GM23338 (cell line): ENCODE results near the gene ESRRB. TPM values are rescaled to one million over a fixed set of nuclear protein-coding genes. Genes with fewer than 3 reads are reported as not detected.

Experiments used
- ATAC-seq: fragments of 200-7000 bp; cut with Tn5 transposase; 3 replicates; pipeline ENCODE4 v1.9.1; 2020
- DNase-seq: peaks from one replicate; pipeline ENCODE4 v3.0.0-alpha.2; 2015; ENCODE audit warnings: low spot score
- H2AFZ ChIP-seq: fragments of 200-600 bp; sonication (generic); 2 replicates; pipeline ENCODE4 v1.8.0; 2016; ENCODE audit warnings: antibody characterized with exemption, mild to moderate bottlenecking, moderate library complexity
- H3F3A ChIP-seq: fragments of 200-600 bp; sonication (generic); replicated peaks from 2 replicates; pipeline ENCODE4 v1.8.0; 2017; ENCODE audit warnings: antibody characterized with exemption, mixed run types, low read depth
- H3K27ac ChIP-seq: fragments of 200-600 bp; sonication (generic); 2 replicates; pipeline ENCODE4 v1.6.1; 2016; ENCODE audit warnings: low read depth
- H3K27me3 ChIP-seq: fragments of 200-600 bp; sonication (generic); 2 replicates; pipeline ENCODE4 v1.8.0; 2016; ENCODE audit warnings: mild to moderate bottlenecking, mixed run types, moderate library complexity; ENCODE audit not compliant: insufficient read depth
- H3K36me3 ChIP-seq: fragments of 200-600 bp; sonication (generic); 2 replicates; pipeline ENCODE4 v1.8.0; 2016; ENCODE audit warnings: mild to moderate bottlenecking; ENCODE audit not compliant: insufficient read depth
- H3K4me1 ChIP-seq: fragments of 200-600 bp; sonication (generic); 2 replicates; pipeline ENCODE4 v1.8.0; 2016; ENCODE audit warnings: mild to moderate bottlenecking, moderate library complexity; ENCODE audit not compliant: insufficient read depth
- H3K4me2 ChIP-seq: fragments of 200-600 bp; sonication (generic); 2 replicates; pipeline ENCODE4 v1.7.1; 2017; ENCODE audit warnings: mixed run types
- H3K4me3 ChIP-seq: fragments of 200-600 bp; sonication (generic); 2 replicates; pipeline ENCODE4 v1.6.1; 2016; ENCODE audit warnings: mixed run types
- H3K79me2 ChIP-seq: fragments of 200-600 bp; sonication (generic); replicated peaks from 2 replicates; pipeline ENCODE4 v1.8.0; 2017; ENCODE audit warnings: mild to moderate bottlenecking; ENCODE audit not compliant: insufficient read depth
- H3K9me2 ChIP-seq: fragments of 200-600 bp; sonication (generic); 2 replicates; pipeline ENCODE4 v1.8.0; 2017; ENCODE audit not compliant: insufficient read depth
- H4K20me1 ChIP-seq: fragments of 200-600 bp; sonication (generic); replicated peaks from 2 replicates; pipeline ENCODE4 v1.8.0; 2017; ENCODE audit warnings: mild to moderate bottlenecking; ENCODE audit not compliant: insufficient read depth
- H3K27ac Mint-ChIP-seq: 2 replicates; pipeline ENCODE4 v1.8.0; 2020; ENCODE audit warnings: inconsistent platforms, mild to moderate bottlenecking, moderate library complexity, mixed read lengths
- H3K27me3 Mint-ChIP-seq: 3 replicates; pipeline ENCODE4 v1.8.0; 2022; ENCODE audit warnings: low read depth, mild to moderate bottlenecking, moderate library complexity, mixed read lengths, inconsistent platforms; ENCODE audit not compliant: insufficient read depth, poor library complexity
- H3K36me3 Mint-ChIP-seq: 3 replicates; pipeline ENCODE4 v1.8.0; 2021; ENCODE audit warnings: low read depth, mild to moderate bottlenecking, inconsistent platforms, moderate library complexity, mixed read lengths
- H3K4me1 Mint-ChIP-seq: 3 replicates; pipeline ENCODE4 v1.8.0; 2020; ENCODE audit warnings: mild to moderate bottlenecking, inconsistent platforms, mixed read lengths
- H3K4me3 Mint-ChIP-seq: 3 replicates; pipeline ENCODE4 v1.8.0; 2021; ENCODE audit warnings: moderate library complexity, mild to moderate bottlenecking, inconsistent platforms, mixed read lengths
- H3K9me3 Mint-ChIP-seq: 3 replicates; pipeline ENCODE4 v1.8.0; 2020; ENCODE audit warnings: moderate library complexity, mild to moderate bottlenecking, inconsistent platforms, mixed read lengths
- CREB1 ChIP-seq: fragments of 250-450 bp; sonication (Bioruptor Pico); IDR thresholded peaks from 2 replicates; pipeline ENCODE4 v1.5.0; 2020; ENCODE audit warnings: low read depth, mild to moderate bottlenecking, moderate library complexity
- CTCF ChIP-seq, 2 experiments: fragments of 200-600 bp in 1 of 2; sonication (generic) in 1 of 2; conservative IDR thresholded peaks; 2 replicates each; pipeline versions ENCODE4 v1.5.1 to v1.6.1; 2016 to 2017; ENCODE audit warnings: antibody characterized with exemption in 2 of 2, low read depth in 2 of 2, mild to moderate bottlenecking in 2 of 2, moderate library complexity in 1 of 2
- ETS1 ChIP-seq: IDR thresholded peaks from 2 replicates; pipeline ENCODE4 v1.6.1; 2016; ENCODE audit warnings: antibody characterized with exemption
- EZH2 ChIP-seq: fragments of 200-600 bp; sonication (generic); IDR thresholded peaks from one replicate; pipeline ENCODE4 v1.8.0; 2017; ENCODE audit warnings: antibody characterized with exemption, mild to moderate bottlenecking, low read depth; ENCODE audit not compliant: unreplicated experiment
- EZH2phosphoT487 ChIP-seq: fragments of 200-600 bp; sonication (generic); IDR thresholded peaks from one replicate; pipeline ENCODE4 v1.8.1; 2018; ENCODE audit warnings: antibody characterized with exemption; ENCODE audit not compliant: unreplicated experiment
- NANOG ChIP-seq: IDR thresholded peaks from 2 replicates; pipeline ENCODE4 v1.6.1; 2016; ENCODE audit warnings: antibody characterized with exemption, borderline replicate concordance
- POLR2AphosphoS5 ChIP-seq: IDR thresholded peaks from 2 replicates; pipeline ENCODE4 v1.6.1; 2016; ENCODE audit warnings: antibody characterized with exemption, low read depth
- REST ChIP-seq: IDR thresholded peaks from one replicate; pipeline ENCODE4 v1.6.1; 2018; ENCODE audit warnings: antibody characterized with exemption; ENCODE audit not compliant: unreplicated experiment
- STAT1 ChIP-seq: IDR thresholded peaks from one replicate; pipeline ENCODE4 v1.6.1; 2016; ENCODE audit warnings: antibody characterized with exemption; ENCODE audit not compliant: unreplicated experiment
- ZNF114 ChIP-seq: fragments of 250-450 bp; sonication (Bioruptor Pico); IDR thresholded peaks from 2 replicates; pipeline ENCODE4 v1.5.0; 2020; ENCODE audit warnings: mild to moderate bottlenecking, moderate library complexity
- ZNF331 ChIP-seq: fragments of 250-450 bp; sonication (Bioruptor Pico); IDR thresholded peaks from 2 replicates; pipeline ENCODE4 v1.5.0; 2020; ENCODE audit warnings: low read depth, mild to moderate bottlenecking, moderate library complexity
- polyA plus RNA-seq: library from polyadenylated mRNA; unstranded; fragments of >200 nt; fragmentation: Nextera tagmentation; extraction: Ambion mirVana; gene quantifications from 2 replicates; pipeline ENCODE4 v1.2.1, GENCODE V29; 2016
- total RNA-seq: library from RNA; depleted of rRNA; stranded (reverse); fragments of >200 nt; shearing (Covaris generic); gene quantifications from 2 replicates; pipeline ENCODE4 v1.2.3, GENCODE V29; 2014

The ESRRB gene
- total and polyA plus RNA-seq, 2 experiments from 2014 or later = 0.31 to 0.52 TPM

GRCh38 chr14:76446486-76446885 lies 70.5 kb downstream of the ESRRB start (continued):
- TF ChIP-seq REST = no peak
- TF ChIP-seq EZH2phosphoT487 = no peak
- no peak for TF ChIP-seq CTCF (conservative IDR thresholded peaks at IDR 0.05; ENCODE audit: low read depth in 2 of 2)
- no peak for TF ChIP-seq ETS1
- TF ChIP-seq EZH2 = no peak
- TF ChIP-seq POLR2AphosphoS5 = no peak
- no peak for TF ChIP-seq ZNF114 (CRISPR knock-in tag)
- TF ChIP-seq STAT1 = no peak
- TF ChIP-seq ZNF331 (CRISPR knock-in tag) = no peak
- TF ChIP-seq CREB1 (CRISPR knock-in tag) = no peak

- H3K4me3 Mint-ChIP-seq = no peak overlapping the region
- no peaks in the 10 kb centered on the region for H3K9me3 Mint-ChIP-seq
- no peak overlapping the region for H3K27ac Mint-ChIP-seq
- no peaks in the 10 kb centered on the region for H3K36me3 ChIP-seq
- ATAC-seq (no peak), DNase-seq (no peak)
- no peaks in the 10 kb centered on the region for H3K4me1 ChIP-seq
- H3K4me3 ChIP-seq = no peak overlapping the region
- H4K20me1 ChIP-seq = no peaks in the 10 kb centered on the region
- no peaks in the 10 kb centered on the region for H3K9me2 ChIP-seq
- H2AFZ ChIP-seq = no peak overlapping the region
- no peak overlapping the region for H3K4me2 ChIP-seq
- H3K36me3 Mint-ChIP-seq = no peaks in the 10 kb centered on the region
- no peaks in the 10 kb centered on the region for H3F3A ChIP-seq
- no peak overlapping the region for H3K27ac ChIP-seq
- peaks cover 9% of the 10 kb centered on the region for H3K4me1 Mint-ChIP-seq
- H3K27me3 Mint-ChIP-seq = no peaks in the 10 kb centered on the region
- H3K79me2 ChIP-seq = no peaks in the 10 kb centered on the region
- H3K27me3 ChIP-seq = no peaks in the 10 kb centered on the region
- TF ChIP-seq ZNF114 (CRISPR knock-in tag) (no peak), NANOG (no peak), ZNF331 (CRISPR knock-in tag) (no peak), ETS1 (no peak), EZH2phosphoT487 (no peak), CTCF (conservative IDR thresholded peaks at IDR 0.05; ENCODE audit: low read depth in 2 of 2) (no peak), EZH2 (no peak)
Observed at GRCh38 chr14:76446921-76447320, 71.0 kb downstream of the ESRRB start.
